ENCODE measurements around the gene ANO7.

ANO7 gene

GRCh38 chr2:241203218-241204009, 14.9 kb downstream of the ANO7 start:
- no peak overlapping the region for H3K27ac ChIP-seq
- no peak overlapping the region for H3K4me3 ChIP-seq

- H3K4me3 ChIP-seq = no peak overlapping the region
These were observed 15.5 kb downstream of the ANO7 start for GRCh38 chr2:241204010-241204384.

GRCh38 chr2:241204490-241204889, 16.0 kb downstream of the ANO7 start:
- Histone ChIP-seq H3K27ac (no peak overlapping the region), H3K4me3 (no peak overlapping the region)

More at GRCh38 chr2:241204010-241204384, 15.5 kb downstream of the ANO7 start:
- H3K27ac ChIP-seq = no peak overlapping the region

- Histone ChIP-seq H3K4me3 (no peak overlapping the region), H3K27ac (no peak overlapping the region)
These were observed 16.6 kb downstream of the ANO7 start for GRCh38 chr2:241205086-241205485.

GRCh38 chr2:241207151-241207550, 18.7 kb downstream of the ANO7 start:
- H3K27ac ChIP-seq = no peak overlapping the region

GRCh38 chr2:241207641-241208040, 19.2 kb downstream of the ANO7 start:
- Histone ChIP-seq H3K27ac (no peak overlapping the region), H3K4me3 (no peak overlapping the region)

More at GRCh38 chr2:241207151-241207550, 18.7 kb downstream of the ANO7 start:
- H3K4me3 ChIP-seq = no peak overlapping the region

- Histone ChIP-seq H3K27ac (no peak overlapping the region), H3K4me3 (no peak overlapping the region)
These were observed 19.6 kb downstream of the ANO7 start for GRCh38 chr2:241208058-241208457.

GRCh38 chr2:241209271-241209670, 20.8 kb downstream of the ANO7 start:
- no peak overlapping the region for H3K27ac ChIP-seq
- H3K4me3 ChIP-seq = no peak overlapping the region

- no peak overlapping the region for H3K27ac ChIP-seq
- H3K4me3 ChIP-seq = no peak overlapping the region
These were observed 22.8 kb downstream of the ANO7 start for GRCh38 chr2:241211276-241211675.

- Histone ChIP-seq H3K27ac (no peak overlapping the region), H3K4me3 (no peak overlapping the region)
These were observed 24.6 kb downstream of the ANO7 start for GRCh38 chr2:241213041-241213440.

- Histone ChIP-seq H3K27ac (no peak overlapping the region), H3K4me3 (no peak overlapping the region)
These were observed 25.1 kb downstream of the ANO7 start for GRCh38 chr2:241213567-241213966.

- Histone ChIP-seq H3K4me3 (no peak overlapping the region), H3K27ac (no peak overlapping the region)
These were observed 25.7 kb downstream of the ANO7 start for GRCh38 chr2:241214209-241214608.

- Histone ChIP-seq H3K27ac (no peak overlapping the region), H3K4me3 (no peak overlapping the region)
These were observed 26.3 kb downstream of the ANO7 start for GRCh38 chr2:241214766-241215165.

GRCh38 chr2:241215421-241215820, 26.9 kb downstream of the ANO7 start:
- Histone ChIP-seq H3K4me3 (no peak overlapping the region), H3K27ac (no peak overlapping the region)

- no peak overlapping the region for H3K4me3 ChIP-seq
- no peak overlapping the region for H3K27ac ChIP-seq
These were observed 27.8 kb downstream of the ANO7 start for GRCh38 chr2:241216211-241216761.

GRCh38 chr2:241217320-241218031, 29.0 kb downstream of the ANO7 start:
- Histone ChIP-seq H3K27ac (peak overlapping the region in 15 of 21 experiments; percentile 25 to 77 (median 67)), H3K4me3 (peak overlapping the region; percentile 16 to 45 (median 33))

GRCh38 chr2:241218131-241219029, 29.9 kb downstream of the ANO7 start:
- Histone ChIP-seq H3K4me3 (peak overlapping the region; percentile 38 to 61 (median 50)), H3K27ac (peak overlapping the region in 10 of 21 experiments; percentile 0 to 79 (median 64))

- Histone ChIP-seq H3K27ac (no peak overlapping the region), H3K4me3 (peak overlapping the region in 5 of 7 experiments; percentile 38 to 54 (median 50))
These were observed 30.5 kb downstream of the ANO7 start for GRCh38 chr2:241219030-241219382.

- H3K4me3 ChIP-seq = no peak overlapping the region
- H3K27ac ChIP-seq = no peak overlapping the region
These were observed 31.4 kb downstream of the ANO7 start for GRCh38 chr2:241219856-241220356.

Data from skin epidermis (tissue), 12 donors.